Heart left ventricle (tissue), 13 donors: Measurements from ENCODE around the gene TTYH3.

Experiments used
- POLR2A ChIP-seq, 2 donors: fragments of 450-650 bp; IDR thresholded peaks; one replicate each; pipeline ENCODE4 v1.6.1; 2017; ENCODE audit warnings: antibody characterized with exemption in 2 of 2, mild to moderate bottlenecking in 2 of 2, moderate library complexity in 2 of 2
- TF ChIP-seq, protein P1 (sequence below), 12 donors: fragments of 200-600 bp; sonication (generic) in 4 of 12; IDR thresholded peaks; one replicate each; pipeline versions ENCODE4 v1.5.0 to v1.8.0; 2018 to 2022; ENCODE audit warnings: antibody characterized with exemption in 12 of 12, mild to moderate bottlenecking in 5 of 12
- donor health status: ischemic (EF 13 %, LVEDD 7.1; RV severe dilation, severe dysfunction).
- donor health status: DM: no; HTN: yes; CAD: no.
- donor health status: DM: no; HTN: no; CAD: no.
- donor health status: ischemic (EF 25% LVEDD 6.9; RV normal size, moderate dysfunction).
- donor health status: ischemic (EF 25% LVEDD 5.7; RV mildly dilated, moderate dysfunction).
- donor health status: ischemic (EF 35%, LVEDD 5.7; RV mildly dilated, moderate dysfunction).
- donor health status: nonischemic (EF 11% LVEDD 7.7; RV severe dilation, severe dysfunction).
- donor health status: DM: yes; HTN: yes; CAD: no.
- donor health status: PGD.
- donor health status: ischemic (EF 29% LVEDD 5.4; RV normal size, mild dysfunction).
- donor health status: nonischemic (EF 23%, LVEDD 6.1; RV moderate dilation, normal function).

- no peak for TF ChIP-seq POLR2A (IDR thresholded peaks at IDR 0.05)
- TF ChIP-seq, protein P1, sequence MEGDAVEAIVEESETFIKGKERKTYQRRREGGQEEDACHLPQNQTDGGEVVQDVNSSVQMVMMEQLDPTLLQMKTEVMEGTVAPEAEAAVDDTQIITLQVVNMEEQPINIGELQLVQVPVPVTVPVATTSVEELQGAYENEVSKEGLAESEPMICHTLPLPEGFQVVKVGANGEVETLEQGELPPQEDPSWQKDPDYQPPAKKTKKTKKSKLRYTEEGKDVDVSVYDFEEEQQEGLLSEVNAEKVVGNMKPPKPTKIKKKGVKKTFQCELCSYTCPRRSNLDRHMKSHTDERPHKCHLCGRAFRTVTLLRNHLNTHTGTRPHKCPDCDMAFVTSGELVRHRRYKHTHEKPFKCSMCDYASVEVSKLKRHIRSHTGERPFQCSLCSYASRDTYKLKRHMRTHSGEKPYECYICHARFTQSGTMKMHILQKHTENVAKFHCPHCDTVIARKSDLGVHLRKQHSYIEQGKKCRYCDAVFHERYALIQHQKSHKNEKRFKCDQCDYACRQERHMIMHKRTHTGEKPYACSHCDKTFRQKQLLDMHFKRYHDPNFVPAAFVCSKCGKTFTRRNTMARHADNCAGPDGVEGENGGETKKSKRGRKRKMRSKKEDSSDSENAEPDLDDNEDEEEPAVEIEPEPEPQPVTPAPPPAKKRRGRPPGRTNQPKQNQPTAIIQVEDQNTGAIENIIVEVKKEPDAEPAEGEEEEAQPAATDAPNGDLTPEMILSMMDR (IDR thresholded peaks at IDR 0.05), result no peak
These were observed 67.5 kb downstream of the TTYH3 start for GRCh38 chr7:2699289-2699620.
